Thymus (tissue), 11 donors: ENCODE data around the gene RORB. TPM values are rescaled to one million over a fixed set of nuclear protein-coding genes. Genes with fewer than 3 reads are reported as not detected.
A peak's percentile ranks its signal among the peaks of the same experiment; 100 is the strongest.

ENCODE experiments used
- DNase-seq, 9 donors: peaks; one replicate each; pipeline ENCODE4 v3.0.0-alpha.2; 2013; ENCODE audit warnings: low spot score in 9 of 9, low read depth in 6 of 9, missing footprints in 1 of 9
- H3K27ac ChIP-seq, 2 donors: one replicate each; pipeline ENCODE4 v1.5.1; 2013; ENCODE audit warnings: control low read depth in 1 of 2, low read depth in 1 of 2, low read length in 1 of 2, mild to moderate bottlenecking in 1 of 2, moderate library complexity in 1 of 2
- H3K27me3 ChIP-seq, 2 donors: one replicate each; pipeline ENCODE4 v1.5.1; 2013; ENCODE audit warnings: low read length in 1 of 2; ENCODE audit not compliant: control insufficient read depth in 2 of 2, insufficient read depth in 1 of 2
- H3K36me3 ChIP-seq, 2 donors: one replicate each; pipeline ENCODE4 v1.5.1; 2013; ENCODE audit warnings: low read length in 1 of 2, mild to moderate bottlenecking in 1 of 2, moderate library complexity in 1 of 2; ENCODE audit not compliant: control insufficient read depth in 2 of 2, insufficient read depth in 2 of 2
- H3K4me1 ChIP-seq, 2 donors: one replicate each; pipeline ENCODE4 v1.5.1; 2013; ENCODE audit warnings: low read length in 2 of 2; ENCODE audit not compliant: control insufficient read depth in 2 of 2, insufficient read depth in 2 of 2
- H3K4me3 ChIP-seq, 2 donors: one replicate each; pipeline ENCODE4 v1.5.1; 2013; ENCODE audit warnings: low read length in 2 of 2, control low read depth in 1 of 2, mild to moderate bottlenecking in 1 of 2
- H3K9me3 ChIP-seq, 2 donors: one replicate each; pipeline ENCODE4 v1.5.1; 2013; ENCODE audit warnings: low read length in 1 of 2, mild to moderate bottlenecking in 1 of 2; ENCODE audit not compliant: control insufficient read depth in 2 of 2, insufficient read depth in 1 of 2
- WGBS: extraction: QIAGEN DNeasy Blood & Tissue Kit; methylation state at CpG from one replicate; pipeline ENCODE4 v1.1.7; 2013; 5-methylcytosine and 5-hydroxymethylcytosine counted together
- polyA plus RNA-seq: library from polyadenylated mRNA; stranded (reverse); fragments of 200-250 nt; gene quantifications from one replicate; pipeline ENCODE4 v1.2.3, GENCODE V29; 2013
- total RNA-seq: library from RNA; stranded (reverse); fragments of 120-200 nt; gene quantifications from one replicate; pipeline ENCODE4 v1.2.4, GENCODE V29; 2013
- donor health status: healthy.

RORB gene
- total and polyA plus RNA-seq, 2 donors, result 0.30 to 1.8 TPM

DNA sequence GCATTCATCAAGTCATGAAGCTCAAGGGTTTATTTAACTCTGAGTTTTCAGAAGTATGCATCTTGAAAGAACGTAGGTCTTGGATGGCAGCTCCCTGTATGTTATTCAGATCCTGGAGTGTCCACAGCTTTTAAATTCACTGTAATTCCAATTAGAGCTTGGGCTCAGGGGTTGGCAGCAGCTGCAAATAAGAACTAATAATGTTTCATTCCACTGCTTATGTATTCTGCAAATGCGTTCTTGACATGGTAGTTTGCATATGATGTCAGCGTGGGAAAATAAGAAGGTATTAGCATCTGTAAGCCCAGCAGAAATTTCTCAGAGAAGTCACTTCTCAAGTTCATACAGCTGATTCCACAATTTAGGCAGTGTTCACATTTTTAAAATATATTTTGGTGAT is 58.4 kb downstream of the RORB start:
- Histone ChIP-seq H3K9me3 (no peaks in the 10 kb centered on the region), H3K27ac (no peak overlapping the region), H3K36me3 (no peaks in the 10 kb centered on the region), H3K4me3 (no peak overlapping the region), H3K4me1 (no peaks in the 10 kb centered on the region), H3K27me3 (no peaks in the 10 kb centered on the region)
- DNase-seq, result no peak
- WGBS, result 96% methylated on average over 3 of the region's 3 CpGs

DNA sequence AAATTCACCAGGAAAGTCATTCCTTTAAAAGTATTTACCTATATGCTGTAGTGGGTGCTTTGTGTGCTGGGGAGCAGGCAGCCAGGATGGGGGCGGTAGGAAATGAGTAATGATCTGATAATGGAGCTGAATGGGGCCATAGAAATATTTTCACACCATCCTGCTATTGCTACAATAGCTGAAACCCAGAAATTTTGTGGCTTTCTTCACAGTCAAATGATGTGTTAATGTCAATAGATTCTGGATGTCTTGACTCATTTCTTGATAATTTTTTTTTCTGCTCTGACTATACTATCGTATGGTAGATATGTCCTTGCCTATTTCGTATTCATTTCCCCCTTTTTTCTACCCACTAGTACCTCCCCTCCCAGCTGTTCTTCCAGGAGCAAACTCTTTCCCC is 59.5 kb downstream of the RORB start:
- Histone ChIP-seq H3K27ac (no peak overlapping the region), H3K9me3 (no peaks in the 10 kb centered on the region), H3K4me3 (no peak overlapping the region), H3K36me3 (no peaks in the 10 kb centered on the region), H3K4me1 (no peaks in the 10 kb centered on the region), H3K27me3 (no peaks in the 10 kb centered on the region)
- WGBS, result 91% methylated on average over 3 of the region's 3 CpGs
- no peak for DNase-seq

- H3K4me1 ChIP-seq, result no peaks in the 10 kb centered on the region
- H3K27ac ChIP-seq, result no peak overlapping the region
- WGBS, result 95% methylated on average over 5 of the region's 5 CpGs
- H3K36me3 ChIP-seq, result no peaks in the 10 kb centered on the region
- no peaks in the 10 kb centered on the region for H3K27me3 ChIP-seq
- no peak for DNase-seq
- no peak overlapping the region for H3K4me3 ChIP-seq
- H3K9me3 ChIP-seq, result no peaks in the 10 kb centered on the region
Observed at GRCh38 chr9:74557571-74557970, 60.4 kb downstream of the RORB start.

- H3K36me3 ChIP-seq, result no peaks in the 10 kb centered on the region
- no peak for DNase-seq
- no peak overlapping the region for H3K27ac ChIP-seq
- no peaks in the 10 kb centered on the region for H3K4me1 ChIP-seq
- no peak overlapping the region for H3K4me3 ChIP-seq
- H3K27me3 ChIP-seq, result no peaks in the 10 kb centered on the region
- H3K9me3 ChIP-seq, result no peaks in the 10 kb centered on the region
Observed at GRCh38 chr9:74562611-74563010, 65.5 kb downstream of the RORB start.

DNA sequence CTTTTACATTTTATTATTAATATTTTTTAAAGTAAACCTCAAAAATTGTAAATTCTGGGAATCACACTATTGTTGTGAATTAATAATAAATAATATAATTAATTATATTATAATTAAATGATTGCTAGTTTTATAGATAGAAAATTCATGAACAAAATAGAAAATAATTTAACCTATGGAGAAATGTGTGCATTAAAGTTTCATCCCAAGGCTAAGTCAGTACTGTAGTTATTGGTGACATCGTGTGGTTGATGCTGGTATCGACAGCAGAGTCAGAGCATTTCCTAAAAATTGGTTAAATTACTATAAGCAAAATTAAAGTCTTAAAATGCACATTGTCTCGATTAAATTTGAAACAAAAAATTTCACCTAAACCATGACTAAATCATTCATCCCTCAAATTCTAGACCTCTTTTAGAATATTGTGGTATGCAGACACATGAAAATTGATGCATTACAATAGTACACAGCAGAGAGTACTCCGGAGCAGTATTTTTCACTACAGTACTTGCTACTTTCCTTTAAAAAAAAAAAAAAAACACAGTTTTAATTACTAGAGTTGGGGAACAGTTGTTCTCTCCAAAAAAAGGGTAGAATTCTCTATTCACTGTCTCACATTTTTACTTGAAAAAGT is 73.9 kb downstream of the RORB start:
- Histone ChIP-seq H3K9me3 (no peaks in the 10 kb centered on the region), H3K4me1 (no peaks in the 10 kb centered on the region), H3K27ac (no peak overlapping the region), H3K36me3 (no peaks in the 10 kb centered on the region), H3K4me3 (no peak overlapping the region), H3K27me3 (no peaks in the 10 kb centered on the region)
- DNase-seq, result peak in 8 of 9 donors; percentile 11 to 70 (median 28)
- 21% methylated on average over 4 of the region's 4 CpGs for WGBS

DNA sequence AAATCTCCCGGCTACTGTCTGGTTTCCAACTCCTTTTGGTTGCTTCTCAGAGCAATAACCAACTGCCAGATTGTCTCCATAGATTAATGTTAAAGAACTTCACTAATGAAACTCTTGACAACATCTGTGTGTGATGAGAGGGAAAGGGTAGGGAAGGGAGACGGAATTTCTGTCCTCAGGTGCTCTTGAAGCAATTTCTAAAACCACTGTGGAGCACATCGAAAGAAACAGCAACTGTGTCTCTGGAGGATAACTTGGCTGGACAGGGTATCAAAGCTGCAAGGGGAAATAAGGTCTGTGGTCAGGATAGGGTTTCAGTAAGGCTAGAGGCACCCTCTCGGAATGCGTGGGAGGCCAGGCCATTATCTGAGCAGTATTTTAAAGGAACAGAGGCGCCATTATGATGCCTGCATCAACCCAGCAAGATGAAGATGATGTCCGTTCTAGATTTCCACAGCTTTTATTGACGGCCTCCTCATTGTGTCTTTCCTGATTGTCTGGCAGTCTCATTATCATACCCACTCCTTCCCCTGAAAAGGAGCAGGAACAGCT is 76.6 kb downstream of the RORB start:
- 89% methylated on average over 8 of the region's 8 CpGs for WGBS

GRCh38 chr9:74576176-74576575 is 79.0 kb downstream of the RORB start:
- 86% methylated on average over 1 of the region's 1 CpG for WGBS
- DNase-seq, result no peak
- Histone ChIP-seq H3K36me3 (no peaks in the 10 kb centered on the region), H3K27ac (no peak overlapping the region), H3K27me3 (no peaks in the 10 kb centered on the region), H3K4me1 (no peaks in the 10 kb centered on the region), H3K4me3 (no peak overlapping the region), H3K9me3 (no peaks in the 10 kb centered on the region)

More for the DNA sequence above, 76.6 kb downstream of the RORB start:
- Histone ChIP-seq H3K27ac (no peak overlapping the region), H3K27me3 (no peaks in the 10 kb centered on the region), H3K9me3 (no peaks in the 10 kb centered on the region), H3K4me1 (no peaks in the 10 kb centered on the region), H3K4me3 (no peak overlapping the region), H3K36me3 (no peaks in the 10 kb centered on the region)
- no peak for DNase-seq

GRCh38 chr9:74577956-74578355 is 80.8 kb downstream of the RORB start:
- Histone ChIP-seq H3K4me3 (no peak overlapping the region), H3K4me1 (no peaks in the 10 kb centered on the region), H3K9me3 (no peaks in the 10 kb centered on the region), H3K27me3 (no peaks in the 10 kb centered on the region), H3K27ac (no peak overlapping the region), H3K36me3 (no peaks in the 10 kb centered on the region)
- DNase-seq, result peak in 1 of 9 donors; percentile 10
- 76% methylated on average over 1 of the region's 1 CpG for WGBS

DNA sequence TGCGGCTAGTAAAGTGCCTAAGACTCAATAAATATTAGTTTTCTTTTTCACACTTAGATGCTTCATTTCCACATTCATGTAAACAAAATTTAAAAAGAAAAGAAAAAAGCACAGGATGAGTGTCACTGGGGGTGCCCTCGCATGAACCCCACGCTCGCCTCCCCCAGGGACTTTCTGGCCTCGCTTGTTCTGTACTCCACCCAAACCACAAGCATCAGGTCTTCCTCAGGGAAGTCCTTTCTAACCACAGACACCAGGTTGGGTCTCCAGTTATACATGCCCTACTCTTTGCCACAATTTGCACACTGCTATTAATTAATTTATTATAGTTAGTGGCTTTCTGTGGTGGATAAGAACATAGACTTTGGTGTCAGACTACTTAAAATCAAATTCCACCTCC is 92.4 kb downstream of the RORB start:
- H3K27me3 ChIP-seq, result no peaks in the 10 kb centered on the region
- no peaks in the 10 kb centered on the region for H3K36me3 ChIP-seq
- no peak overlapping the region for H3K4me3 ChIP-seq
- no peak overlapping the region for H3K27ac ChIP-seq
- no peaks in the 10 kb centered on the region for H3K9me3 ChIP-seq
- no peaks in the 10 kb centered on the region for H3K4me1 ChIP-seq
- WGBS, result 27% methylated on average over 5 of the region's 5 CpGs
- DNase-seq, result no peak
